Trophoblast cell (in vitro differentiated cells and primary cell): ENCODE measurements around the gene TRIM56. TPM values are rescaled to one million over a fixed set of nuclear protein-coding genes. Genes with fewer than 3 reads are reported as not detected.
A peak's percentile ranks its signal among the peaks of the same experiment; 100 is the strongest.
"Not testable (repeated sequence)": the region's sequence is repeated elsewhere in the genome, so short reads cannot be mapped to it uniquely, and the experiment has no call there.

ENCODE experiments used
- DNase-seq, 2 donors: peaks; one replicate each; pipeline ENCODE4 v3.0.0-alpha.2; 2016
- H2AFZ ChIP-seq: 2 replicates; pipeline ENCODE4 v1.6.1; 2013; ENCODE audit warnings: low read length, moderate library complexity, mild to moderate bottlenecking; ENCODE audit not compliant: insufficient read depth, poor library complexity
- H2AK5ac ChIP-seq: 2 replicates; pipeline ENCODE4 v1.6.1; 2013; ENCODE audit warnings: mild to moderate bottlenecking, low read length
- H2BK120ac ChIP-seq: 2 replicates; pipeline ENCODE4 v1.6.1; 2013; ENCODE audit warnings: low read length, mild to moderate bottlenecking, moderate library complexity; ENCODE audit not compliant: insufficient read depth, poor library complexity
- H2BK12ac ChIP-seq: 2 replicates; pipeline ENCODE4 v1.6.1; 2013; ENCODE audit warnings: mild to moderate bottlenecking, low read length, moderate library complexity
- H2BK5ac ChIP-seq: 2 replicates; pipeline ENCODE4 v1.6.1; 2013; ENCODE audit warnings: low read length, low read depth, moderate library complexity, mild to moderate bottlenecking; ENCODE audit not compliant: poor library complexity
- H3K14ac ChIP-seq: 2 replicates; pipeline ENCODE4 v1.6.1; 2013; ENCODE audit warnings: mild to moderate bottlenecking, low read length
- H3K18ac ChIP-seq: 2 replicates; pipeline ENCODE4 v1.6.1; 2013; ENCODE audit warnings: mild to moderate bottlenecking, low read length
- H3K23ac ChIP-seq: 2 replicates; pipeline ENCODE4 v1.6.1; 2013; ENCODE audit warnings: low read length
- H3K27ac ChIP-seq: 2 replicates; pipeline ENCODE4 v1.5.1; 2013; ENCODE audit warnings: low read depth, mild to moderate bottlenecking, inconsistent platforms, low read length, moderate library complexity
- H3K27me3 ChIP-seq: 2 replicates; pipeline ENCODE4 v1.6.1; 2013; ENCODE audit warnings: inconsistent platforms, mild to moderate bottlenecking, low read length, moderate library complexity; ENCODE audit not compliant: insufficient read depth
- H3K36me3 ChIP-seq, 2 experiments: 1 replicate in 1 of 2; 2 replicates in 1 of 2; pipeline ENCODE4 v1.6.1; 2013; ENCODE audit warnings: low read length in 2 of 2, mild to moderate bottlenecking in 2 of 2, moderate library complexity in 1 of 2; ENCODE audit not compliant: insufficient read depth in 2 of 2, control insufficient read depth in 1 of 2
- H3K4ac ChIP-seq: 2 replicates; pipeline ENCODE4 v1.6.1; 2013; ENCODE audit warnings: low read depth, mild to moderate bottlenecking, low read length, moderate library complexity
- H3K4me1 ChIP-seq, 2 experiments: 1 replicate in 1 of 2; 2 replicates in 1 of 2; pipeline ENCODE4 v1.6.1; 2013; ENCODE audit warnings: low read length in 2 of 2, mild to moderate bottlenecking in 2 of 2, moderate library complexity in 1 of 2; ENCODE audit not compliant: insufficient read depth in 2 of 2, control insufficient read depth in 1 of 2
- H3K4me2 ChIP-seq: 2 replicates; pipeline ENCODE4 v1.6.1; 2013; ENCODE audit warnings: inconsistent platforms, mild to moderate bottlenecking, low read length, moderate library complexity
- H3K4me3 ChIP-seq: 2 replicates; pipeline ENCODE4 v1.5.1; 2013; ENCODE audit warnings: mild to moderate bottlenecking, low read depth, low read length, inconsistent platforms
- H3K79me1 ChIP-seq: one replicate; pipeline ENCODE4 v1.6.1; 2013; ENCODE audit warnings: low read length
- H3K79me2 ChIP-seq: 2 replicates; pipeline ENCODE4 v1.6.1; 2013; ENCODE audit warnings: low read length, mild to moderate bottlenecking; ENCODE audit not compliant: control insufficient read depth, insufficient read depth, poor library complexity
- H3K9ac ChIP-seq: 2 replicates; pipeline ENCODE4 v1.6.1; 2013; ENCODE audit warnings: mild to moderate bottlenecking, low read length
- H3K9me3 ChIP-seq: 2 replicates; pipeline ENCODE4 v1.6.1; 2013; ENCODE audit warnings: low read depth, mild to moderate bottlenecking, control low read depth, inconsistent platforms, low read length; ENCODE audit not compliant: insufficient read depth
- H4K12ac ChIP-seq: 2 replicates; pipeline ENCODE4 v1.6.1; 2013; ENCODE audit warnings: low read depth, mild to moderate bottlenecking, low read length, moderate library complexity
- H4K8ac ChIP-seq: 2 replicates; pipeline ENCODE4 v1.6.1; 2013; ENCODE audit warnings: low read depth, mild to moderate bottlenecking, low read length, moderate library complexity
- H4K91ac ChIP-seq: one replicate; pipeline ENCODE4 v1.6.1; 2013; ENCODE audit warnings: low read depth, mild to moderate bottlenecking, low read length, moderate library complexity
- WGBS: extraction: QIAGEN DNeasy Blood & Tissue Kit; methylation state at CpG from one replicate; pipeline ENCODE4 v1.1.7; 2013; ENCODE audit warnings: missing lambda C conversion rate; ENCODE audit not compliant: insufficient read length, insufficient coverage; ENCODE audit errors: extremely low coverage; 5-methylcytosine and 5-hydroxymethylcytosine counted together
- polyA plus RNA-seq: library from polyadenylated mRNA; stranded (reverse); fragments of 200-250 nt; gene quantifications from 2 replicates; pipeline ENCODE4 v1.2.3, GENCODE V29; 2013

TRIM56 gene
- 5.4 and 5.8 TPM in 2 replicates for polyA plus RNA-seq

DNA sequence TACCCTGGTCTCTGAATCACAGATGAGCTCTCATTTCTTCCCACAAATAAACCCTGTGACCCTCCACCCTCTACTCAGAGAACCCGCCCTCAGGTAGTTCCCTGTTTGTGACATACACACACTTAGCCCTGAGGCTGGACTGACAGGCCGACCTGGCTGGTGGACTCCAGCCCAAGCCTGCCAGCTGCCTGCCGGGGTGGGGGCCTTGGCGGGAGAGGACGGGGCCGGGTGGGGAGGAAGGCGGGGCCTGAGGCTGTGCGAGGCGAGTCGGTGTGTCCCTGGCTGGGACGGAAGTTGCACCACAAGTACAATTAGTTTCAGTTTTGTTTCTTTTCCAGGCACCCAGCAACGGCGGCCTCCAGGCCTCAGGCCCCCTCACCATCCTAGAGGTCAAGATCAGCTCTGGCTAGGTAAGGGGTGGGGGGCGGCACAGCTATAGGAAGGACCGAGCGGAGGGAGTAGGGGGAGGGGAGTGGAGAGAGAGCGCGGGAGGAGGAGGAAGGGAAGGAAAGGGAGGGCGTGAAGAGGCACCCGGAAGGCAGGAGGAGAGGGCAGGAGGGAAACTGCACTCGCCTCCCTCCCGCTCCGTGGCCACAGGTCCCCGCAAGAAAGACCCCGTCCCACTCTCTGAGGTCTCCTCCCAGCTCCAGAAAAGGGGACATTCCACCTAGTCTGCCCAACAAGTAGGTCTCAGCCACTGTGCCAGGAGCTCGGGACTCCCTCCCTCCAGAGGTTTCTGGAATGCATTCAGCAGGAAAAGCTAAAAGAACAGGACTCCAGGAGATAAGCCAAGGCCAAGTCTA is at the start of gene TRIM56:
TRIM56 (plus strand) TSS at position 320 of the 803 bp plus-strand sequence. CDS start 1,832 bp downstream, outside the sequence.
- peaks cover 4 to 8% of the 10 kb centered on the region in 2 experiments for H3K36me3 ChIP-seq
- peak; percentile 99 for DNase-seq
- H3K18ac ChIP-seq: peak within 1 kb of the TSS; percentile 62
- no CpG with 5 or more reads among the region's 26 CpGs for WGBS
- no peaks in the 10 kb centered on the region for H3K79me2 ChIP-seq
- H3K27me3 ChIP-seq: no peaks in the 10 kb centered on the region
- H3K23ac ChIP-seq: no peak within 1 kb of the TSS
- peak within 1 kb of the TSS; percentile 35 for H2AFZ ChIP-seq
- H2BK12ac ChIP-seq: peak within 1 kb of the TSS; percentile 34
- peak within 1 kb of the TSS; percentile 61 for H3K14ac ChIP-seq
- H3K4ac ChIP-seq: peak within 1 kb of the TSS; percentile 10
- H4K91ac ChIP-seq: peak within 1 kb of the TSS; percentile 77
- H3K27ac ChIP-seq: peak within 1 kb of the TSS; percentile 86
- H3K9me3 ChIP-seq: peaks cover 3% of the 10 kb centered on the region
- no peak within 1 kb of the TSS for H4K12ac ChIP-seq
- H4K8ac ChIP-seq: peak within 1 kb of the TSS; percentile 77
- H2BK5ac ChIP-seq: peak within 1 kb of the TSS; percentile 66
- peak within 1 kb of the TSS; percentile 73 for H3K4me3 ChIP-seq
- peak within 1 kb of the TSS; percentile 77 for H3K9ac ChIP-seq
- H2BK120ac ChIP-seq: peak within 1 kb of the TSS; percentile 73
- peak within 1 kb of the TSS; percentile 26 for H2AK5ac ChIP-seq
- H3K79me1 ChIP-seq: peaks cover 6% of the 10 kb centered on the region
- peaks cover 5 to 8% of the 10 kb centered on the region in 2 experiments for H3K4me1 ChIP-seq
- peak within 1 kb of the TSS; percentile 77 for H3K4me2 ChIP-seq

DNA sequence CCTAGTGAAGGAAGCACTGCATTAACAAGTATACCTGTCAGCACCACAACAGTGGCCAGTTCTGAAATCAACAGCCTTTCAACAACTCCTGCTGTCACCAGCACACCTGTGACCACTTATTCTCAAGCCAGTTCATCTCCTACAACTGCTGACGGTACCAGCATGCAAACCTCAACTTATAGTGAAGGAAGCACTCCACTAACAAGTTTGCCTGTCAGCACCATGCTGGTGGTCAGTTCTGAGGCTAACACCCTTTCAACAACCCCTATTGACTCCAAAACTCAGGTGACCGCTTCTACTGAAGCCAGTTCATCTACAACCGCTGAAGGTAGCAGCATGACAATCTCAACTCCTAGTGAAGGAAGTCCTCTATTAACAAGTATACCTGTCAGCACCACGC is 49.3 kb upstream of the TRIM56 start:
- Histone ChIP-seq H3K4me1 (no peaks in the 10 kb centered on the region), H2AK5ac (no peak overlapping the region), H2AFZ (no peak overlapping the region), H3K23ac (no peak overlapping the region), H3K18ac (no peak overlapping the region), H3K14ac (no peak overlapping the region), H3K27me3 (no peaks in the 10 kb centered on the region), H3K4me2 (no peak overlapping the region), H4K91ac (no peak overlapping the region), H3K9ac (no peak overlapping the region), H3K36me3 (no peaks in the 10 kb centered on the region), H2BK12ac (no peak overlapping the region), H3K4me3 (no peak overlapping the region), H3K9me3 (peaks cover 24% of the 10 kb centered on the region), H4K12ac (no peak overlapping the region), H4K8ac (no peak overlapping the region), H3K27ac (no peak overlapping the region), H3K79me1 (no peaks in the 10 kb centered on the region), H3K79me2 (no peaks in the 10 kb centered on the region), H2BK120ac (no peak overlapping the region), H2BK5ac (no peak overlapping the region), H3K4ac (no peak overlapping the region)
- peak; percentile 72 to 83 for DNase-seq
- WGBS: no CpG with 5 or more reads among the region's 4 CpGs

GRCh38 chr7:101041283-101041682 is 44.0 kb upstream of the TRIM56 start:
- not testable (repeated sequence) for H3K36me3 ChIP-seq, H2BK5ac ChIP-seq, H3K4me3 ChIP-seq, H3K4ac ChIP-seq, H3K27me3 ChIP-seq, H3K79me2 ChIP-seq, H4K12ac ChIP-seq, H3K9ac ChIP-seq, H3K14ac ChIP-seq, H2AK5ac ChIP-seq, H4K91ac ChIP-seq, H3K27ac ChIP-seq, H3K18ac ChIP-seq, H3K4me2 ChIP-seq, H2AFZ ChIP-seq, H2BK120ac ChIP-seq, H3K23ac ChIP-seq, H3K79me1 ChIP-seq, DNase-seq, H3K4me1 ChIP-seq, H4K8ac ChIP-seq, H2BK12ac ChIP-seq
- WGBS: no CpG with 5 or more reads among the region's 6 CpGs
- H3K9me3 ChIP-seq: peaks cover 34% of the 10 kb centered on the region

DNA sequence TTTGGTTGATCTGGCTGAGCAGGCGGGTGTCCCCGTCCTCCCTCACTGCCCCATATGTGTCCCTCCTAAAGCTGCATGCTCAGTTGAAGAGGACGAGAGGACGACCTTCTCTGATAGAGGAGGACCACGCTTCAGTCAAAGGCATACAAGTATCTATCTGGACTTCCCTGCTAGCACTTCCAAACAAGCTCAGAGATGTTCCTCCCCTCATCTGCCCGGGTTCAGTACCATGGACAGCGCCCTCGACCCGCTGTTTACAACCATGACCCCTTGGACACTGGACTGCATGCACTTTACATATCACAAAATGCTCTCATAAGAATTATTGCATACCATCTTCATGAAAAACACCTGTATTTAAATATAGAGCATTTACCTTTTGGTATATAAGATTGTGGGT is 26.9 kb upstream of the TRIM56 start:
- H3K9me3 ChIP-seq: no peaks in the 10 kb centered on the region
- H4K8ac ChIP-seq: no peak overlapping the region
- no peak overlapping the region for H3K27ac ChIP-seq
- no peak overlapping the region for H3K9ac ChIP-seq
- H3K4me2 ChIP-seq: no peak overlapping the region
- H3K14ac ChIP-seq: no peak overlapping the region
- no peak overlapping the region for H2BK120ac ChIP-seq
- no peaks in the 10 kb centered on the region for H3K36me3 ChIP-seq
- no peak overlapping the region for H3K4ac ChIP-seq
- H3K79me1 ChIP-seq: no peaks in the 10 kb centered on the region
- no peaks in the 10 kb centered on the region for H3K79me2 ChIP-seq
- no peaks in the 10 kb centered on the region for H3K27me3 ChIP-seq
- H2BK12ac ChIP-seq: no peak overlapping the region
- H3K23ac ChIP-seq: no peak overlapping the region
- H4K12ac ChIP-seq: no peak overlapping the region
- H2AFZ ChIP-seq: no peak overlapping the region
- no peak overlapping the region for H3K4me3 ChIP-seq
- H2BK5ac ChIP-seq: no peak overlapping the region
- DNase-seq: peak; percentile 48 to 79
- no CpG with 5 or more reads among the region's 9 CpGs for WGBS
- H3K4me1 ChIP-seq: no peaks in the 10 kb centered on the region
- no peak overlapping the region for H2AK5ac ChIP-seq
- H4K91ac ChIP-seq: no peak overlapping the region
- no peak overlapping the region for H3K18ac ChIP-seq
